Suprapubic skin (tissue), 4 donors: Measurements from ENCODE around the gene CBFA2T3.

ENCODE experiments used
- POLR2A ChIP-seq, 2 donors: fragments of 450-650 bp; IDR thresholded peaks; one replicate each; pipeline ENCODE4 v1.6.1; 2017; ENCODE audit warnings: antibody characterized with exemption in 2 of 2, mild to moderate bottlenecking in 2 of 2, moderate library complexity in 2 of 2
- POLR2AphosphoS5 ChIP-seq, 3 donors: sonication (generic); formaldehyde crosslinking; IDR thresholded peaks; one replicate each; pipeline ENCODE4 v1.6.1; 2017; ENCODE audit warnings: antibody characterized with exemption in 3 of 3
- TF ChIP-seq, protein P1 (sequence below), 2 donors: fragments of 200-600 bp in 1 of 2; fragments of 450-650 bp in 1 of 2; sonication (generic) in 1 of 2; IDR thresholded peaks; one replicate each; pipeline ENCODE4 v1.5.1; 2016 to 2019; ENCODE audit warnings: antibody characterized with exemption in 2 of 2, mild to moderate bottlenecking in 1 of 2, moderate library complexity in 1 of 2

DNA sequence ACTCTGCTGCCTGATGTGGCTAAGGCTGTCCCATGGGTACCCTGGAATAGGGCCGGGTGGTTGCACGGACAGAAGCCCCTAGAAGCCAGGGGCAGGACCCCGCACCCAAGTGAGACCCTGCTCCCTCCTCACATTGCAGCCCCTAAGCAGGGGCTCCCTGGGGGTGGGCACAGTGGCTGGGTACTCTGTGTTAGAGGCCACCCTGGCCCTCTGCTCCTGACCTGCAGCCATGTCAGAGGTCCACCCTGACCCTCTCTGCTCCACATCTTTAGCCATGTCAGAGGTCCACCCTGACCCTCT, 2.1 kb downstream of the CBFA2T3 start:
- TF ChIP-seq, protein P1, sequence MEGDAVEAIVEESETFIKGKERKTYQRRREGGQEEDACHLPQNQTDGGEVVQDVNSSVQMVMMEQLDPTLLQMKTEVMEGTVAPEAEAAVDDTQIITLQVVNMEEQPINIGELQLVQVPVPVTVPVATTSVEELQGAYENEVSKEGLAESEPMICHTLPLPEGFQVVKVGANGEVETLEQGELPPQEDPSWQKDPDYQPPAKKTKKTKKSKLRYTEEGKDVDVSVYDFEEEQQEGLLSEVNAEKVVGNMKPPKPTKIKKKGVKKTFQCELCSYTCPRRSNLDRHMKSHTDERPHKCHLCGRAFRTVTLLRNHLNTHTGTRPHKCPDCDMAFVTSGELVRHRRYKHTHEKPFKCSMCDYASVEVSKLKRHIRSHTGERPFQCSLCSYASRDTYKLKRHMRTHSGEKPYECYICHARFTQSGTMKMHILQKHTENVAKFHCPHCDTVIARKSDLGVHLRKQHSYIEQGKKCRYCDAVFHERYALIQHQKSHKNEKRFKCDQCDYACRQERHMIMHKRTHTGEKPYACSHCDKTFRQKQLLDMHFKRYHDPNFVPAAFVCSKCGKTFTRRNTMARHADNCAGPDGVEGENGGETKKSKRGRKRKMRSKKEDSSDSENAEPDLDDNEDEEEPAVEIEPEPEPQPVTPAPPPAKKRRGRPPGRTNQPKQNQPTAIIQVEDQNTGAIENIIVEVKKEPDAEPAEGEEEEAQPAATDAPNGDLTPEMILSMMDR (IDR thresholded peaks at IDR 0.05), result no peak
- TF ChIP-seq POLR2AphosphoS5 (IDR thresholded peaks at IDR 0.05) (no peak), POLR2A (IDR thresholded peaks at IDR 0.05) (no peak)
